ENCODE measurements around the gene KCNJ12. TPM values are rescaled to one million over a fixed set of nuclear protein-coding genes. Genes with fewer than 3 reads are reported as not detected.
"Not testable (repeated sequence)": the region's sequence is repeated elsewhere in the genome, so short reads cannot be mapped to it uniquely, and the experiment has no call there.

Gene KCNJ12
- total RNA-seq: under 1 TPM in 1 of 2 donors, not detected in 1; 0.05 TPM

- Mint-ChIP-seq H3K27ac (no peak within 1 kb of the TSS), H3K27me3 (peaks cover 12% of the 10 kb centered on the region), H3K36me3 (ENCODE audit: low read depth) (no peaks in the 10 kb centered on the region), H3K9me3 (no peaks in the 10 kb centered on the region), H3K4me1 (no peaks in the 10 kb centered on the region), H3K4me3 (peak within 1 kb of the TSS; percentile 44)
- ATAC-seq (replicated peaks): no peak
Measured at GRCh38 chr17:21376081-21376758, at the start of gene KCNJ12. Gene KCNJ12 (plus strand): TSS chr17:21376357. CDS start chr17:21415343, 38,986 bp downstream.

GRCh38 chr17:21327921-21328320 lies 48.2 kb upstream of the KCNJ12 start:
- not testable (repeated sequence) for H3K27me3 Mint-ChIP-seq; H3K27ac Mint-ChIP-seq; H3K4me3 Mint-ChIP-seq; ATAC-seq (replicated peaks); H3K9me3 Mint-ChIP-seq; H3K36me3 Mint-ChIP-seq (ENCODE audit: low read depth); H3K4me1 Mint-ChIP-seq

GRCh38 chr17:21328778-21329177 lies 47.4 kb upstream of the KCNJ12 start:
- not testable (repeated sequence) for H3K9me3 Mint-ChIP-seq; H3K4me1 Mint-ChIP-seq; H3K27ac Mint-ChIP-seq; ATAC-seq (replicated peaks); H3K27me3 Mint-ChIP-seq; H3K36me3 Mint-ChIP-seq (ENCODE audit: low read depth); H3K4me3 Mint-ChIP-seq

- Mint-ChIP-seq H3K27me3 (peaks cover 8% of the 10 kb centered on the region), H3K4me1 (no peaks in the 10 kb centered on the region), H3K9me3 (peaks cover 5% of the 10 kb centered on the region), H3K4me3 (no peak overlapping the region), H3K36me3 (ENCODE audit: low read depth) (no peaks in the 10 kb centered on the region), H3K27ac (no peak overlapping the region)
- no peak for ATAC-seq (replicated peaks)
Measured at GRCh38 chr17:21330436-21331160, 45.6 kb upstream of the KCNJ12 start.

GRCh38 chr17:21336541-21337294 lies 39.4 kb upstream of the KCNJ12 start:
- not testable (repeated sequence) for H3K36me3 Mint-ChIP-seq (ENCODE audit: low read depth); H3K4me1 Mint-ChIP-seq; H3K27me3 Mint-ChIP-seq; H3K4me3 Mint-ChIP-seq; ATAC-seq (replicated peaks); H3K27ac Mint-ChIP-seq; H3K9me3 Mint-ChIP-seq

- H3K9me3 Mint-ChIP-seq; H3K36me3 Mint-ChIP-seq (ENCODE audit: low read depth); ATAC-seq (replicated peaks); H3K4me1 Mint-ChIP-seq; H3K27me3 Mint-ChIP-seq; H3K27ac Mint-ChIP-seq; H3K4me3 Mint-ChIP-seq: not testable (repeated sequence)
Measured at GRCh38 chr17:21337981-21338625, 38.1 kb upstream of the KCNJ12 start.

- Mint-ChIP-seq H3K4me1 (no peaks in the 10 kb centered on the region), H3K9me3 (no peaks in the 10 kb centered on the region), H3K4me3 (no peak overlapping the region), H3K27me3 (no peaks in the 10 kb centered on the region), H3K36me3 (ENCODE audit: low read depth) (no peaks in the 10 kb centered on the region), H3K27ac (no peak overlapping the region)
- ATAC-seq (replicated peaks): no peak
Measured at GRCh38 chr17:21339011-21339410, 37.1 kb upstream of the KCNJ12 start.

- ATAC-seq (replicated peaks); H3K9me3 Mint-ChIP-seq; H3K36me3 Mint-ChIP-seq (ENCODE audit: low read depth); H3K4me3 Mint-ChIP-seq; H3K27me3 Mint-ChIP-seq; H3K4me1 Mint-ChIP-seq; H3K27ac Mint-ChIP-seq: not testable (repeated sequence)
Measured at GRCh38 chr17:21339571-21339970, 36.6 kb upstream of the KCNJ12 start.

- not testable (repeated sequence) for ATAC-seq (replicated peaks); H3K36me3 Mint-ChIP-seq (ENCODE audit: low read depth); H3K4me3 Mint-ChIP-seq
Measured at GRCh38 chr17:21340407-21340806, 35.8 kb upstream of the KCNJ12 start.

GRCh38 chr17:21341279-21341678 lies 34.9 kb upstream of the KCNJ12 start:
- H3K36me3 Mint-ChIP-seq (ENCODE audit: low read depth); H3K4me1 Mint-ChIP-seq; H3K9me3 Mint-ChIP-seq; H3K27ac Mint-ChIP-seq; ATAC-seq (replicated peaks); H3K27me3 Mint-ChIP-seq; H3K4me3 Mint-ChIP-seq: not testable (repeated sequence)

More at GRCh38 chr17:21340407-21340806, 35.8 kb upstream of the KCNJ12 start:
- H3K4me1 Mint-ChIP-seq, H3K27ac Mint-ChIP-seq, H3K27me3 Mint-ChIP-seq, H3K9me3 Mint-ChIP-seq: not testable (repeated sequence)

GRCh38 chr17:21341925-21342540 lies 34.1 kb upstream of the KCNJ12 start:
- H3K9me3 Mint-ChIP-seq; H3K36me3 Mint-ChIP-seq (ENCODE audit: low read depth); H3K4me1 Mint-ChIP-seq; H3K27ac Mint-ChIP-seq; H3K27me3 Mint-ChIP-seq; ATAC-seq (replicated peaks); H3K4me3 Mint-ChIP-seq: not testable (repeated sequence)

GRCh38 chr17:21343061-21343949 lies 32.9 kb upstream of the KCNJ12 start:
- not testable (repeated sequence) for H3K27me3 Mint-ChIP-seq; H3K4me1 Mint-ChIP-seq; H3K36me3 Mint-ChIP-seq (ENCODE audit: low read depth); ATAC-seq (replicated peaks); H3K4me3 Mint-ChIP-seq; H3K9me3 Mint-ChIP-seq; H3K27ac Mint-ChIP-seq

- H3K36me3 Mint-ChIP-seq (ENCODE audit: low read depth); H3K9me3 Mint-ChIP-seq; H3K27me3 Mint-ChIP-seq: not testable (repeated sequence)
Measured at GRCh38 chr17:21344801-21345200, 31.4 kb upstream of the KCNJ12 start.

More at GRCh38 chr17:21344801-21345200, 31.4 kb upstream of the KCNJ12 start:
- not testable (repeated sequence) for H3K27ac Mint-ChIP-seq; ATAC-seq (replicated peaks); H3K4me3 Mint-ChIP-seq; H3K4me1 Mint-ChIP-seq

All from activated T-helper 17 cell treated with anti-CD3 and anti-CD28 coated beads, Interleukin-2, amount 50 U/mL, for 72 hours (primary cell).